ENCODE measurements around the gene SYNGR1.

SYNGR1 gene, protein sequence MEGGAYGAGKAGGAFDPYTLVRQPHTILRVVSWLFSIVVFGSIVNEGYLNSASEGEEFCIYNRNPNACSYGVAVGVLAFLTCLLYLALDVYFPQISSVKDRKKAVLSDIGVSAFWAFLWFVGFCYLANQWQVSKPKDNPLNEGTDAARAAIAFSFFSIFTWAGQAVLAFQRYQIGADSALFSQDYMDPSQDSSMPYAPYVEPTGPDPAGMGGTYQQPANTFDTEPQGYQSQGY

DNA sequence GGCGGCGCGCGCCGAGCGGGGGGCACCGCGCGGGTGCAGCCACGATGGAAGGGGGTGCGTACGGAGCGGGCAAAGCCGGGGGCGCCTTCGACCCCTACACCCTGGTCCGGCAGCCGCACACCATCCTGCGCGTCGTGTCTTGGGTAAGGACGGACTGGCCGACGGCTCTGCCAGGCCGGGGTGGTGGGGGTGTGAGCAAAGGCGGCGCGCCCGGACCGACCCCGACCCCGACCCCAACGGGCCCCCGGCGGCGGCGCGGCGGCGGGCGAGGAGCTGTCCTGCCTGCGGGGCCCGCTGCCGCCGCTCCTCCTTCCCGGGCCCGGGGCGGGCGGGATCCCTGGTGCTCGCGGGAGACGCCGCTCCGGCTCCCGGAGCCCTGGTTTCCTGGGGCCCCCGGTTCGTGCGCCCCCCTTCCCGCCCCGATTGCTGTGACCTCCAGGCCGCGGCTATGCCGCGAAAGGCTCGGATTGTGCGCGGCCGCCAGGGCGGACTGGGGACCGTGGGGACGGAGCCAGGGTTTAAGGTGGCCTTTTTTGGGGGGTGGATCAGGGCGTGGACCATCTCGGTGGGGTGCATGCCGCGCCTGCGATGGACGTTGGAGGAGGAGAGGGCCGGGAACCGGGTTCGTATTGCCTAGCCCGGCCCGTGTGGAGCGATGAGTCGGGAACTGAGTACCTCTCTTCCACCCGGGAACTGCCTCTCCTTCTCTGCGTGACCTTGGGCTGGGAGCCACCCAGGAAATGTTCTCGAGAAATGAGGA lies at the start of gene SYNGR1:
Gene SYNGR1, plus strand, starts transcription at position 25 of the 760 bp plus-strand sequence. Its CDS starts 20 bp downstream, at position 45.
- TF ChIP-seq, protein P1, sequence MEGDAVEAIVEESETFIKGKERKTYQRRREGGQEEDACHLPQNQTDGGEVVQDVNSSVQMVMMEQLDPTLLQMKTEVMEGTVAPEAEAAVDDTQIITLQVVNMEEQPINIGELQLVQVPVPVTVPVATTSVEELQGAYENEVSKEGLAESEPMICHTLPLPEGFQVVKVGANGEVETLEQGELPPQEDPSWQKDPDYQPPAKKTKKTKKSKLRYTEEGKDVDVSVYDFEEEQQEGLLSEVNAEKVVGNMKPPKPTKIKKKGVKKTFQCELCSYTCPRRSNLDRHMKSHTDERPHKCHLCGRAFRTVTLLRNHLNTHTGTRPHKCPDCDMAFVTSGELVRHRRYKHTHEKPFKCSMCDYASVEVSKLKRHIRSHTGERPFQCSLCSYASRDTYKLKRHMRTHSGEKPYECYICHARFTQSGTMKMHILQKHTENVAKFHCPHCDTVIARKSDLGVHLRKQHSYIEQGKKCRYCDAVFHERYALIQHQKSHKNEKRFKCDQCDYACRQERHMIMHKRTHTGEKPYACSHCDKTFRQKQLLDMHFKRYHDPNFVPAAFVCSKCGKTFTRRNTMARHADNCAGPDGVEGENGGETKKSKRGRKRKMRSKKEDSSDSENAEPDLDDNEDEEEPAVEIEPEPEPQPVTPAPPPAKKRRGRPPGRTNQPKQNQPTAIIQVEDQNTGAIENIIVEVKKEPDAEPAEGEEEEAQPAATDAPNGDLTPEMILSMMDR (IDR thresholded peaks at IDR 0.05), result no peak

DNA sequence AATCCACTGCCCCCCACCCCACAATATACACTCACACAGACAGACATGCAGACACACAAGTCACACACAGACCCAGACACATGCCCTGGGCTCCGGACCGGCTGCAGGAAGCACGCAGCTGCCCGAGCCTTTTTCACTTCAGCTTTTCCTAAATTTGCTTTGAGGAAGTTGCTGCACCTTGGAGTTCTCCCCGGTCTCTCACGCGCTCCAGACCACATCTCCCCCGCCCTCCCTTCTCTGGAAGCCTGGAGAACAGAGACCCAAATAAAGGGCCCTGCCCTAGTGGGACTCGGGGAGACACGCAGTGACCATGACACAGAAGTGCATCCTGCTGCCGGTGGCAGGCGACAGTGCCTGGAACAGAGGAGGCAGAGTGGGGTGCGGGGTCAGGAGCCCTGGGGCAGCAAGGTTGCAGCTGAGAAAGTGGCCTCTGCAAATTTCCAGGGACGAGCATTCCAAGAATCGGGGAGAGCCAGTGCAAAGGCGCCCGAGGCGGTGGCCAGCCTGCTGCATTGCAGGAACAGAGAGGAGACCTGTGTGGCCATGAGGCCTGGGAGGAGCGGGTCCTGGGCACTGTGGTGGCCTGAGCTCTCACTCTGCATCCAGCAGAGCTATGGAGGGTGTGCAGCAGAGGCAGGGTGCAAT lies 49.5 kb upstream of the SYNGR1 start:
- TF ChIP-seq, protein P1 (IDR thresholded peaks at IDR 0.05), result no peak

DNA sequence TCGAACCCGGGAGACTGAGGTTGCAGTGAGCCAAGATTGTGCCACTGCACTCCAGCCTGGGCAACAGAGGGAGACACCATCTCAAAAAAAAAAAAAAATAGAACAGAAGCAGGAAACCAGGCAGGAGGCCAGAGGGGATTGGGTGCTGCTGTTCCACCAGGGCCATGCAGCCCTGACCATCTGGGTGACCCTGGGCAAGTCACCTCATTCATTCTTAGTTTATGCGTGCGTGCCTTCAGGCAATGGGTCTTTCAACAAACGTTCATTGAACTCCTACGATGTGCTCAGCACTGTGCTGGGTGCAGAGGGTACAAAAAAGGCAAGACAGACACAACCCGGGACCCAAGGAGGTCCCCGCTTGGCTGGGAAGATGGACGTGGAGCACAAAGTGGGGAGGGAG lies 48.7 kb upstream of the SYNGR1 start:
- TF ChIP-seq, protein P1 (IDR thresholded peaks at IDR 0.05), result no peak

DNA sequence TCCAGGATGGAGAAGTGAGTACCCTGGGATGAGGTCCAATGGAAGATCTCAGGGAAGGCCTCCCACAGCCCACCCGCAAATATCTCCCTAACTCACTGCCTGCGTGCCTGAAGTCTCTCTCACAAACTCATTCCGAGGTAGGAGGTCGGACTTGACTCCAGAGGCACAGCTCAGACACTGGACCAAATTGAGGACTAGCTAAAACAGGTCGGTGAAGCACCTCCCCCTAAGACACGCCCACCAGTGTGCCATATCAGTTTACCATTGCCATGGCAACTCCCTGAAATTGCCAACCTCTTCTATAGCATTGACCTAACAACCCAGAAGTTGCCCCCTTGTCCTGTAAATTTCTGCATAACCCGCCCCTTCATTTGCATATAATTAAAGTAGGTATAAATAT lies 47.9 kb upstream of the SYNGR1 start:
- TF ChIP-seq, protein P1 (IDR thresholded peaks at IDR 0.05), result no peak

DNA sequence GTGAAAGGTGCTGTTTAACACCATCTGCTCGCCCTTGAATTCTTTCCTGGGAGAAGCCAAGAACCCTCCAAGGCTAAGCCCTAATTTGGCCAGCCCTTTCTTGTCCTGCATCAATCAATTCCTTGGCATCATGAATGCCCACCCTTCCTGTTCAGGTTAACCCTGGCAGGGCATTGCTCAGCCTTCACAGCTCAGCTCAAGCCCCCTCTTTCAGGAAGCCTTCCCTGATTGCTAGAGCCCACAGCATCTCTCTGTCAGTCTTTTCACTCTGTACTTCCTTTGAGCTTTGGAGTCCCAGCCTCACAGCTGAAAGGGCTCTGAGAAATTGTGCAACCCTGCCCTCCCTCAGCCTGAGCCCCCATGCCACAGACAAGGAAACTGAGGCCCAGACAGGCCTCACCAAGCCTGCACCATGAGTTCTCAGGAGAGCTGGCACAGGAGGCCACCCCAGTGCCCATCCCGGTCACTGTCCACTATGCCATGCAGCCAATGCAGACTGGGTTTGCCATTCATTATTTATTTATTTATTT lies 47.3 kb upstream of the SYNGR1 start:
- TF ChIP-seq, protein P1 (IDR thresholded peaks at IDR 0.05), result no peak

DNA sequence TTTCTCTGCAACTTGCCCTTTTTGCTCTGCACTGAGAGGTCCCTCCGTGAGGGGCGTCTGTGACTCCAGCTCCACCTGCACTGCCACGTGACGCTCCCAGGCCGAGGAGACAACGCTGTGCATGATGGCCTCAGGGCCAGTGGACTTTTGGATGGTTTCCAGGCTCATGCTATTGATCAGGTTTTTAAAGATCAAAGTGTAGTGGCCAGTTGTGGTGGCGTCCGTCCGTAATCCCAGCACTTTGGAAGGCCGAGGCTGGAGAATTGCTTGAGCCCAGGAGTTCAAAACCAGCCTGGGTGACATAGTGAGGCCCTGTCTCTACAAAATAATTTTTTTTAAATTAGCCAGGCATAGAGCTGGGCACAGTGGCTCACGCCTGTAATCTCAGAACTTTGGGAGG lies 46.4 kb upstream of the SYNGR1 start:
- TF ChIP-seq, protein P1 (IDR thresholded peaks at IDR 0.05), result no peak

DNA sequence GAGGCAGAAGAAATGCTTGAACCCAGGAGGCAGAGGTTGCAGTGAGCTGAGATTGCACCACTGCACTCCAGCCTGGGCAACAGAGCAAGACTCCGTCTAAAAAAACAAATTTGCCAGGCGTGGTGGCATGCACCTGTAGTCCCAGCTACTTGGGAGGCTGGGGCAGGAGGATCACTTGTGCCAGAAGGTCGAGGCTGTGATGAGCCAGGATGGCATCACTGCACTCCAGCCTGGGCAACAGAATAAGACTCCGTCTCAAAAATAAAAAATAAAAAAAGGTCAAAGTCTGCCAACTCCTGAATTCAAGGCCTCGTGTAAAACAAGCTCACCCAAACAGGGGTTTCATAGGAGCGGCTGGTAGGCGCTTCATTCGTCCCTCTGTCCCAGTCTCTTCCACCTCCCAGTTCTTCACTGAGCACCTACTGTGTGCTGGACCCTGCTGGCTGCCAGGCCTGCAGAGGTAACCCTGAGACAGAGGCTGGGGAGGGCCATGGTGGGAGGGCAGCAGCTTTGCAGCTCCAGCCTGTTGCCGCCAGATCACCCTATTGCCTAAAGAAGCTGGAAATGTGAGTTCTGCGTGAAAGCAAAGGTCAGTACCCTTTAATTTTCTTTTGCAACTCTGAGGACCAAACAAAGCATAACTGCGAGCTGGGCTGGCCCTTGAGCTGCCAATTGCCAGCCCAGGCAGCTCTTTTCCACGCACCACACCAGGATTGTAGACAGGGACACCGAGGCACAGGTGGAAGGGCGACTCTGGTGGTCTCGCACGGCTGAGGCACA lies 45.7 kb upstream of the SYNGR1 start:
- TF ChIP-seq, protein P1 (IDR thresholded peaks at IDR 0.05), result no peak
